H9 (cell line): ENCODE data around the gene RPS6KB1. TPM values are rescaled to one million over a fixed set of nuclear protein-coding genes. Genes with fewer than 3 reads are reported as not detected.
A peak's percentile ranks its signal among the peaks of the same experiment; 100 is the strongest.
"Not testable (repeated sequence)": the region's sequence is repeated elsewhere in the genome, so short reads cannot be mapped to it uniquely, and the experiment has no call there.

Experiments used
- DNase-seq: peaks from one replicate; pipeline ENCODE4 v3.0.0-alpha.2; 2017
- H2AFZ ChIP-seq: one replicate; pipeline ENCODE4 v1.6.1; 2013; ENCODE audit warnings: mild to moderate bottlenecking, low read length, control low read depth, moderate library complexity
- H2AK5ac ChIP-seq: 2 replicates; pipeline ENCODE4 v1.6.1; 2013; ENCODE audit warnings: low read length, control low read depth, mixed read lengths; ENCODE audit not compliant: insufficient read length
- H2BK120ac ChIP-seq: one replicate; pipeline ENCODE4 v1.6.1; 2013; ENCODE audit warnings: low read depth, mild to moderate bottlenecking, low read length, control low read depth, inconsistent platforms; ENCODE audit not compliant: poor library complexity, severe bottlenecking
- H2BK12ac ChIP-seq: 2 replicates; pipeline ENCODE4 v1.6.1; 2013; ENCODE audit warnings: low read length, control low read depth, mixed read lengths, low read depth; ENCODE audit not compliant: insufficient read length
- H2BK15ac ChIP-seq: 2 replicates; pipeline ENCODE4 v1.6.1; 2013; ENCODE audit warnings: low read depth, low read length, control low read depth
- H2BK20ac ChIP-seq: one replicate; pipeline ENCODE4 v1.6.1; 2013; ENCODE audit warnings: low read depth, mild to moderate bottlenecking, low read length, control low read depth, inconsistent platforms; ENCODE audit not compliant: poor library complexity, severe bottlenecking
- H2BK5ac ChIP-seq: 2 replicates; pipeline ENCODE4 v1.6.1; 2013; ENCODE audit warnings: low read length, control low read depth, mixed read lengths; ENCODE audit not compliant: insufficient read length
- H3K14ac ChIP-seq: 2 replicates; pipeline ENCODE4 v1.6.1; 2013; ENCODE audit warnings: low read length, control low read depth; ENCODE audit not compliant: insufficient read depth
- H3K18ac ChIP-seq: 2 replicates; pipeline ENCODE4 v1.6.1; 2013; ENCODE audit warnings: low read depth, mild to moderate bottlenecking, mixed read lengths, low read length, control low read depth; ENCODE audit not compliant: insufficient read length
- H3K23ac ChIP-seq: 2 replicates; pipeline ENCODE4 v1.6.1; 2013; ENCODE audit warnings: low read length, control low read depth, mixed read lengths, low read depth; ENCODE audit not compliant: insufficient read length
- H3K23me2 ChIP-seq: 2 replicates; pipeline ENCODE4 v1.6.1; 2013; ENCODE audit warnings: low read depth, mild to moderate bottlenecking, mixed read lengths, low read length, control low read depth; ENCODE audit not compliant: insufficient read length, poor library complexity, severe bottlenecking
- H3K27ac ChIP-seq: 2 replicates; pipeline ENCODE4 v1.5.1; 2013; ENCODE audit warnings: low read length, control low read depth, mixed read lengths, low read depth; ENCODE audit not compliant: insufficient read length
- H3K27me3 ChIP-seq: 2 replicates; pipeline ENCODE4 v1.6.1; 2013; ENCODE audit warnings: low read length, control low read depth, inconsistent platforms; ENCODE audit not compliant: insufficient read depth
- H3K4ac ChIP-seq: 2 replicates; pipeline ENCODE4 v1.6.1; 2013; ENCODE audit warnings: low read depth, mild to moderate bottlenecking, control low read depth, inconsistent platforms, low read length, moderate library complexity
- H3K4me1 ChIP-seq: 2 replicates; pipeline ENCODE4 v1.6.1; 2013; ENCODE audit warnings: low read length, control low read depth, inconsistent platforms; ENCODE audit not compliant: insufficient read depth
- H3K4me2 ChIP-seq: 2 replicates; pipeline ENCODE4 v1.6.1; 2013; ENCODE audit warnings: low read length, control low read depth, mixed read lengths; ENCODE audit not compliant: insufficient read length, insufficient read depth
- H3K56ac ChIP-seq: 2 replicates; pipeline ENCODE4 v1.6.1; 2013; ENCODE audit warnings: low read depth, mild to moderate bottlenecking, mixed read lengths, low read length, control low read depth; ENCODE audit not compliant: insufficient read length
- H3K79me1 ChIP-seq: 2 replicates; pipeline ENCODE4 v1.6.1; 2013; ENCODE audit warnings: low read depth, mild to moderate bottlenecking, moderate library complexity, low read length, control low read depth, inconsistent platforms; ENCODE audit not compliant: insufficient read depth, poor library complexity, severe bottlenecking
- H3K79me2 ChIP-seq: 2 replicates; pipeline ENCODE4 v1.6.1; 2013; ENCODE audit warnings: low read length, control low read depth, inconsistent platforms; ENCODE audit not compliant: insufficient read depth
- H3K9ac ChIP-seq: 2 replicates; pipeline ENCODE4 v1.6.1; 2013; ENCODE audit warnings: low read length, control low read depth, mixed read lengths; ENCODE audit not compliant: insufficient read length; ENCODE audit errors: extremely low read depth
- H3K9me3 ChIP-seq: one replicate; pipeline ENCODE4 v1.6.1; 2013; ENCODE audit warnings: low read depth, low read length, inconsistent platforms; ENCODE audit not compliant: control insufficient read depth
- H3T11ph ChIP-seq: one replicate; pipeline ENCODE4 v1.6.1; 2013; ENCODE audit warnings: mild to moderate bottlenecking, low read length, control low read depth, inconsistent platforms
- H4K20me1 ChIP-seq: one replicate; pipeline ENCODE4 v1.6.1; 2013; ENCODE audit not compliant: control insufficient read depth, insufficient read length, insufficient read depth
- H4K5ac ChIP-seq: 2 replicates; pipeline ENCODE4 v1.6.1; 2013; ENCODE audit warnings: low read depth, mild to moderate bottlenecking, mixed read lengths, low read length, control low read depth; ENCODE audit not compliant: insufficient read length
- H4K8ac ChIP-seq: replicated peaks from 2 replicates; pipeline ENCODE4 v1.6.1; 2013; ENCODE audit warnings: low read length, control low read depth, mixed read lengths, low read depth; ENCODE audit not compliant: insufficient read length
- H4K91ac ChIP-seq: 2 replicates; pipeline ENCODE4 v1.6.1; 2013; ENCODE audit warnings: low read depth, mild to moderate bottlenecking, moderate library complexity, mixed read lengths, low read length, control low read depth; ENCODE audit not compliant: insufficient read length
- H3K27ac Mint-ChIP-seq, 3 experiments: 2 replicates in 2 of 3; 3 replicates in 1 of 3; pipeline ENCODE4 v1.8.0; 2020 to 2021; ENCODE audit warnings: mixed read lengths in 3 of 3, mild to moderate bottlenecking in 1 of 3, moderate library complexity in 1 of 3
- H3K27me3 Mint-ChIP-seq: 2 replicates; pipeline ENCODE4 v1.8.0; 2021; ENCODE audit warnings: low read depth, mild to moderate bottlenecking, moderate library complexity, mixed read lengths
- H3K36me3 Mint-ChIP-seq, 3 experiments: 2 replicates in 2 of 3; 3 replicates in 1 of 3; pipeline ENCODE4 v1.8.0; 2020 to 2021; ENCODE audit warnings: low read depth in 3 of 3, mixed read lengths in 3 of 3; ENCODE audit not compliant: insufficient read depth in 1 of 3
- H3K4me1 Mint-ChIP-seq, 2 experiments: 2 replicates each; pipeline ENCODE4 v1.8.0; 2020; ENCODE audit warnings: mixed read lengths in 2 of 2
- H3K4me3 Mint-ChIP-seq, 2 experiments: 2 replicates in 1 of 2; 3 replicates in 1 of 2; pipeline ENCODE4 v1.8.0; 2020 to 2021; ENCODE audit warnings: mild to moderate bottlenecking in 2 of 2, mixed read lengths in 2 of 2, moderate library complexity in 1 of 2
- H3K9me3 Mint-ChIP-seq, 2 experiments: 2 replicates in 1 of 2; 3 replicates in 1 of 2; pipeline ENCODE4 v1.8.0; 2020; ENCODE audit warnings: mild to moderate bottlenecking in 2 of 2, mixed read lengths in 2 of 2, moderate library complexity in 1 of 2
- WGBS: extraction: QIAGEN DNeasy Blood & Tissue Kit; methylation state at CpG from one replicate; pipeline ENCODE4 v1.1.7; 2013; ENCODE audit warnings: missing lambda C conversion rate, low lambda C conversion rate, mixed read lengths; ENCODE audit not compliant: insufficient read length; ENCODE audit errors: extremely low coverage; 5-methylcytosine and 5-hydroxymethylcytosine counted together
- total RNA-seq: library from RNA; stranded (reverse); gene quantifications from 2 replicates; pipeline ENCODE4 v1.2.1, GENCODE V29; 2021
- TF ChIP-seq, protein P1 (sequence below): fragments of 200-600 bp; sonication (generic); conservative IDR thresholded peaks from 3 replicates; pipeline ENCODE4 v1.8.0; 2021; ENCODE audit warnings: antibody characterized with exemption, mild to moderate bottlenecking

Gene RPS6KB1
- total RNA-seq, 1 experiment from 2014 or later = 36.1 TPM

DNA sequence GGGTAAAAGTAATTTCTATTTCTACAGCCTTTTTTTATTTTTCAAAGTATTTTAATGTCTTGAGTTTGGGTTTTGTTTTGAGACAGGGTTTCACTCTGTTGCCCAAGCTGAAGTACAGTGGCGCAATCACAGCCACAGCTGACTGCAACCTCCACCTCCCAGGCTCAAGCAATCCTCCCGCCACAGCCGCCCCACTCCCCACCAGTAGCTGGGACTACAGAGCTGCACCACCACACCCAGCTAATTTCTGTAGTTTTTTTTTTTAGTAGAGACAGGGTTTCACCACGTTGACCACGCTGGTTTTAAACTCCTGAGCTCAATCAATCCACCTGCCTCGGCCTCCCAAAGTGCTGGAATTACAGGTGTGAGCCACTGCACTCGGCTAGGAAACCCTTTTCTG lies 44.1 kb upstream of the RPS6KB1 start:
- TF ChIP-seq, protein P1, sequence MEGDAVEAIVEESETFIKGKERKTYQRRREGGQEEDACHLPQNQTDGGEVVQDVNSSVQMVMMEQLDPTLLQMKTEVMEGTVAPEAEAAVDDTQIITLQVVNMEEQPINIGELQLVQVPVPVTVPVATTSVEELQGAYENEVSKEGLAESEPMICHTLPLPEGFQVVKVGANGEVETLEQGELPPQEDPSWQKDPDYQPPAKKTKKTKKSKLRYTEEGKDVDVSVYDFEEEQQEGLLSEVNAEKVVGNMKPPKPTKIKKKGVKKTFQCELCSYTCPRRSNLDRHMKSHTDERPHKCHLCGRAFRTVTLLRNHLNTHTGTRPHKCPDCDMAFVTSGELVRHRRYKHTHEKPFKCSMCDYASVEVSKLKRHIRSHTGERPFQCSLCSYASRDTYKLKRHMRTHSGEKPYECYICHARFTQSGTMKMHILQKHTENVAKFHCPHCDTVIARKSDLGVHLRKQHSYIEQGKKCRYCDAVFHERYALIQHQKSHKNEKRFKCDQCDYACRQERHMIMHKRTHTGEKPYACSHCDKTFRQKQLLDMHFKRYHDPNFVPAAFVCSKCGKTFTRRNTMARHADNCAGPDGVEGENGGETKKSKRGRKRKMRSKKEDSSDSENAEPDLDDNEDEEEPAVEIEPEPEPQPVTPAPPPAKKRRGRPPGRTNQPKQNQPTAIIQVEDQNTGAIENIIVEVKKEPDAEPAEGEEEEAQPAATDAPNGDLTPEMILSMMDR = no peak
- no peak overlapping the region for H4K91ac ChIP-seq
- no peak overlapping the region for H3K27ac ChIP-seq
- no peaks in the 10 kb centered on the region for H3K9me3 ChIP-seq
- Mint-ChIP-seq H3K27ac (no peak overlapping the region), H3K36me3 (peaks cover 0 to 2% (median 0%) of the 10 kb centered on the region in 3 experiments; a peak in 2 of 7 replicates), H3K4me1 (peaks cover 40 to 53% of the 10 kb centered on the region in 2 experiments), H3K27me3 (no peaks in the 10 kb centered on the region), H3K9me3 (no peaks in the 10 kb centered on the region), H3K4me3 (no peak overlapping the region; a peak in 1 of 5 replicates)
- H2BK120ac ChIP-seq = no peak overlapping the region
- no peaks in the 10 kb centered on the region for H3K79me2 ChIP-seq
- H3K18ac ChIP-seq = no peak overlapping the region
- no peak overlapping the region for H2AFZ ChIP-seq
- H2BK12ac ChIP-seq = no peak overlapping the region
- H3T11ph ChIP-seq = no peak overlapping the region
- no peaks in the 10 kb centered on the region for H3K23me2 ChIP-seq
- peaks cover 7% of the 10 kb centered on the region for H3K4me1 ChIP-seq
- no peak overlapping the region for H3K4ac ChIP-seq
- no peak overlapping the region for H2BK15ac ChIP-seq
- DNase-seq = no peak
- no peaks in the 10 kb centered on the region for H3K79me1 ChIP-seq
- H2BK20ac ChIP-seq = no peak overlapping the region
- no peak overlapping the region for H3K14ac ChIP-seq
- H3K23ac ChIP-seq = no peak overlapping the region
- no peak overlapping the region for H3K4me2 ChIP-seq
- H4K8ac ChIP-seq = no peak overlapping the region
- H3K9ac ChIP-seq = no peak overlapping the region
- no peak overlapping the region for H2AK5ac ChIP-seq
- H3K56ac ChIP-seq = no peak overlapping the region
- no peak overlapping the region for H2BK5ac ChIP-seq
- WGBS = no CpG with 5 or more reads among the region's 7 CpGs
- no peaks in the 10 kb centered on the region for H3K27me3 ChIP-seq
- no peak overlapping the region for H4K5ac ChIP-seq
- H4K20me1 ChIP-seq = no peaks in the 10 kb centered on the region

DNA sequence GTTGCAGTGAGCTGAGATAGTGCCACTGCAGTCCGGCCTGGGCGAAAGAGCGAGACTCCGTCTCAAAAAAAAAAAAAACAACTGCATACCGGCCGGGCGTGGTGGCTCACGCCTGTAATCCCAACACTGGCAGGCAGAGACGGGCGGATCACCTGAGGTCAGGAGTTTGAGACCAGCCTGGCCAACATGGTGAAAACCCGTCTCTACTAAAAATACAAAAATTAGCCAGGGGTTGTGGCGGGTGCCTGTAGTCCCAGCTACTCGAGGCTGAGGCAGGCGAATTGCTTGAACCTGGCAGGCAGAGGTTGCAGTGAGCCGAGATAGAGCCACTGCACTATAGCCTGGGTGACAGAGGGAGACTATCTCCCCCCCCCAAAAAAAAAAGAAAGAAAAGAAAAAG lies 42.6 kb upstream of the RPS6KB1 start:
- not testable (repeated sequence) for H3K4me2 ChIP-seq, H4K20me1 ChIP-seq, H4K5ac ChIP-seq, H4K91ac ChIP-seq, H3K9me3 ChIP-seq, H3K27me3 Mint-ChIP-seq, H3K27me3 ChIP-seq, H2AFZ ChIP-seq, H3K4ac ChIP-seq, H3K9me3 Mint-ChIP-seq, H3K4me1 ChIP-seq, DNase-seq, H4K8ac ChIP-seq, H3K18ac ChIP-seq, H3K23me2 ChIP-seq, H3K56ac ChIP-seq, H3T11ph ChIP-seq, H3K23ac ChIP-seq, H3K79me1 ChIP-seq, H3K14ac ChIP-seq, H2BK5ac ChIP-seq, H2AK5ac ChIP-seq, H2BK120ac ChIP-seq, H3K36me3 Mint-ChIP-seq, H2BK20ac ChIP-seq, H3K9ac ChIP-seq, H3K79me2 ChIP-seq, H2BK12ac ChIP-seq, H3K4me3 Mint-ChIP-seq, H3K27ac ChIP-seq, H2BK15ac ChIP-seq
- WGBS = no CpG with 5 or more reads among the region's 15 CpGs
- H3K27ac Mint-ChIP-seq = peak overlapping the region in 1 of 3 experiments; percentile 35; a peak in 1 of 7 replicates
- H3K4me1 Mint-ChIP-seq = peaks cover 35 to 48% of the 10 kb centered on the region in 2 experiments
